Activated CD4-positive, alpha-beta memory T cell treated with anti-CD3 and anti-CD28 coated beads, Interleukin-2, amount 10 ng/mL, durations not matched to agents 7 days and 5 days (primary cell): ENCODE results near the gene SMARCB1. TPM values are rescaled to one million over a fixed set of nuclear protein-coding genes. Genes with fewer than 3 reads are reported as not detected.

Source experiments
- CTCF ChIA-PET: fragments of 350-600 bp; sonication (Branson Sonifier 250); formaldehyde crosslinking; loops from one replicate; lab custom pipeline; 2021; ENCODE audit warnings: antibody characterized with exemption, inconsistent platforms; lab: Charles Lee
- POLR2A ChIA-PET: fragments of 350-600 bp; sonication (Branson Sonifier 250); formaldehyde crosslinking; loops from one replicate; lab custom pipeline; 2021; ENCODE audit warnings: antibody characterized with exemption; lab: Charles Lee
- DNase-seq: peaks from one replicate; pipeline ENCODE4 v3.0.0-alpha.2; 2020
- H3K27ac Mint-ChIP-seq: one replicate; pipeline ENCODE4 v1.8.0; 2021; ENCODE audit warnings: mild to moderate bottlenecking, mixed read lengths
- H3K27me3 Mint-ChIP-seq: one replicate; pipeline ENCODE4 v1.8.0; 2021; ENCODE audit warnings: mixed read lengths
- H3K36me3 Mint-ChIP-seq: one replicate; pipeline ENCODE4 v1.8.0; 2021; ENCODE audit warnings: low read depth, mixed read lengths
- H3K4me1 Mint-ChIP-seq: one replicate; pipeline ENCODE4 v1.8.0; 2021; ENCODE audit warnings: mixed read lengths
- H3K4me3 Mint-ChIP-seq: one replicate; pipeline ENCODE4 v1.8.0; 2021; ENCODE audit warnings: mild to moderate bottlenecking, mixed read lengths
- H3K9me3 Mint-ChIP-seq: one replicate; pipeline ENCODE4 v1.8.0; 2021; ENCODE audit warnings: mixed read lengths
- total RNA-seq, 2 experiments: library from RNA; stranded (reverse); gene quantifications; one replicate each; pipeline ENCODE4 v1.2.3, GENCODE V29; 2021

Gene SMARCB1
- total RNA-seq, 2 experiments from 2014 or later: 65.6 to 66.9 TPM

- Mint-ChIP-seq H3K4me3 (peak overlapping the region; percentile 66), H3K4me1 (peaks cover 16% of the 10 kb centered on the region), H3K27ac (peak overlapping the region; percentile 26), H3K36me3 (no peaks in the 10 kb centered on the region), H3K27me3 (peaks cover 2% of the 10 kb centered on the region), H3K9me3 (no peaks in the 10 kb centered on the region)
- DNase-seq: no peak
- POLR2A ChIA-PET: interaction anchor here (0.6 to 3.2 kb wide), 4 partner anchors 15 to 454 kb away, joined by 3 to 18 read pairs (median 6); partner anchors contain the start of gene CHCHD10
- CTCF ChIA-PET: interaction anchor here (0.8 kb wide), 1 partner anchor 105 kb away, joined by 6 read pairs; the partner anchor contains the start of gene SLC2A11
Measured at GRCh38 chr22:23752090-23752691, 34.6 kb upstream of the SMARCB1 start.

GRCh38 chr22:23752750-23753149 lies 34.0 kb upstream of the SMARCB1 start:
- Mint-ChIP-seq H3K27ac (no peak overlapping the region), H3K36me3 (no peaks in the 10 kb centered on the region), H3K27me3 (peaks cover 2% of the 10 kb centered on the region), H3K4me1 (peaks cover 16% of the 10 kb centered on the region), H3K9me3 (no peaks in the 10 kb centered on the region), H3K4me3 (peak overlapping the region; percentile 7)
- POLR2A ChIA-PET: no interaction called here
- DNase-seq: no peak
- CTCF ChIA-PET: no interaction called here

- POLR2A ChIA-PET: no interaction called here
- Mint-ChIP-seq H3K27me3 (peaks cover 2% of the 10 kb centered on the region), H3K27ac (no peak overlapping the region), H3K36me3 (no peaks in the 10 kb centered on the region), H3K4me3 (no peak overlapping the region), H3K4me1 (peaks cover 16% of the 10 kb centered on the region), H3K9me3 (no peaks in the 10 kb centered on the region)
- DNase-seq: no peak
- CTCF ChIA-PET: no interaction called here
Measured at GRCh38 chr22:23753385-23753784, 33.4 kb upstream of the SMARCB1 start.

GRCh38 chr22:23754220-23754919 lies 32.4 kb upstream of the SMARCB1 start, which contains the start of gene VPREB3:
Gene VPREB3, minus strand, starts transcription at chr22:23754425. Its CDS starts 62 bp downstream, at chr22:23754363.
- Mint-ChIP-seq H3K36me3 (no peaks in the 10 kb centered on the region), H3K27ac (no peak within 1 kb of the TSS), H3K4me1 (peaks cover 16% of the 10 kb centered on the region), H3K27me3 (peaks cover 2% of the 10 kb centered on the region), H3K4me3 (no peak within 1 kb of the TSS), H3K9me3 (no peaks in the 10 kb centered on the region)
- ChIA-PET POLR2A (no interaction called here), CTCF (no interaction called here)
- no peak for DNase-seq

- no peak overlapping the region for H3K4me3 Mint-ChIP-seq
- H3K27ac Mint-ChIP-seq: no peak overlapping the region
- POLR2A ChIA-PET: interaction anchor here (1.1 kb wide), 1 partner anchor 12 kb away, joined by 4 read pairs; no protein-coding TSS in a partner anchor
- no peak for DNase-seq
- no peaks in the 10 kb centered on the region for H3K36me3 Mint-ChIP-seq
- no peaks in the 10 kb centered on the region for H3K9me3 Mint-ChIP-seq
- peaks cover 9% of the 10 kb centered on the region for H3K4me1 Mint-ChIP-seq
- H3K27me3 Mint-ChIP-seq: peaks cover 2% of the 10 kb centered on the region
- CTCF ChIA-PET: no interaction called here
Measured at GRCh38 chr22:23754980-23755636, 31.7 kb upstream of the SMARCB1 start.

- Mint-ChIP-seq H3K27ac (no peak overlapping the region), H3K4me3 (no peak overlapping the region), H3K36me3 (no peaks in the 10 kb centered on the region), H3K27me3 (peaks cover 2% of the 10 kb centered on the region), H3K4me1 (peaks cover 4% of the 10 kb centered on the region), H3K9me3 (no peaks in the 10 kb centered on the region)
- DNase-seq: no peak
- POLR2A ChIA-PET: interaction anchor here (0.6 to 1.1 kb wide), 2 partner anchors 11 to 62 kb away, joined by 3 to 4 read pairs; no protein-coding TSS in a partner anchor
- CTCF ChIA-PET: no interaction called here
Measured at GRCh38 chr22:23755711-23756110, 31.1 kb upstream of the SMARCB1 start.

- Mint-ChIP-seq H3K4me3 (no peak overlapping the region), H3K27ac (no peak overlapping the region), H3K36me3 (no peaks in the 10 kb centered on the region), H3K9me3 (no peaks in the 10 kb centered on the region), H3K27me3 (peaks cover 3% of the 10 kb centered on the region), H3K4me1 (peaks cover 5% of the 10 kb centered on the region)
- CTCF ChIA-PET: no interaction called here
- POLR2A ChIA-PET: no interaction called here
- no peak for DNase-seq
Measured at GRCh38 chr22:23756891-23757290, 29.9 kb upstream of the SMARCB1 start.

GRCh38 chr22:23759566-23759965 lies 27.2 kb upstream of the SMARCB1 start:
- POLR2A ChIA-PET: no interaction called here

GRCh38 chr22:23760056-23760455 lies 26.7 kb upstream of the SMARCB1 start:
- Mint-ChIP-seq H3K27me3 (peaks cover 3% of the 10 kb centered on the region), H3K4me3 (no peak overlapping the region), H3K36me3 (peaks cover 4% of the 10 kb centered on the region), H3K9me3 (no peaks in the 10 kb centered on the region), H3K27ac (no peak overlapping the region), H3K4me1 (peaks cover 27% of the 10 kb centered on the region)
- ChIA-PET CTCF (no interaction called here), POLR2A (no interaction called here)
- DNase-seq: no peak

More at GRCh38 chr22:23759566-23759965, 27.2 kb upstream of the SMARCB1 start:
- H3K36me3 Mint-ChIP-seq: no peaks in the 10 kb centered on the region
- CTCF ChIA-PET: no interaction called here
- H3K4me3 Mint-ChIP-seq: no peak overlapping the region
- no peak overlapping the region for H3K27ac Mint-ChIP-seq
- H3K9me3 Mint-ChIP-seq: no peaks in the 10 kb centered on the region
- peaks cover 22% of the 10 kb centered on the region for H3K4me1 Mint-ChIP-seq
- no peak for DNase-seq
- H3K27me3 Mint-ChIP-seq: peaks cover 3% of the 10 kb centered on the region

- Mint-ChIP-seq H3K27me3 (peaks cover 1% of the 10 kb centered on the region), H3K9me3 (no peaks in the 10 kb centered on the region), H3K4me1 (peaks cover 43% of the 10 kb centered on the region), H3K4me3 (peak within 1 kb of the TSS; percentile 36), H3K36me3 (peaks cover 4% of the 10 kb centered on the region), H3K27ac (peak within 1 kb of the TSS; percentile 21)
- DNase-seq: no peak
- POLR2A ChIA-PET: interaction anchor here (0.9 kb wide), 1 partner anchor 12 kb away, joined by 3 read pairs; the partner anchor contains the start of gene ZNF70
- CTCF ChIA-PET: no interaction called here
Measured at GRCh38 chr22:23762842-23763578, 23.8 kb upstream of the SMARCB1 start, which contains the start of gene C22orf15. Gene C22orf15, plus strand, starts transcription at chr22:23762990. Its CDS starts 317 bp downstream, at chr22:23763307.

- no peaks in the 10 kb centered on the region for H3K9me3 Mint-ChIP-seq
- peaks cover 4% of the 10 kb centered on the region for H3K36me3 Mint-ChIP-seq
- ChIA-PET CTCF (no interaction called here), POLR2A (interaction anchor here (0.9 kb wide), 1 partner anchor 12 kb away, joined by 3 read pairs; the partner anchor contains the start of gene ZNF70)
- peaks cover 1% of the 10 kb centered on the region for H3K27me3 Mint-ChIP-seq
- peak; percentile 43 for DNase-seq
- H3K4me1 Mint-ChIP-seq: peaks cover 44% of the 10 kb centered on the region
- H3K4me3 Mint-ChIP-seq: peak overlapping the region; percentile 36
- H3K27ac Mint-ChIP-seq: peak overlapping the region; percentile 21
Measured at GRCh38 chr22:23763579-23763945, 23.2 kb upstream of the SMARCB1 start.

GRCh38 chr22:23763954-23764353 lies 22.8 kb upstream of the SMARCB1 start:
- Mint-ChIP-seq H3K27ac (no peak overlapping the region), H3K4me1 (peaks cover 44% of the 10 kb centered on the region), H3K9me3 (no peaks in the 10 kb centered on the region), H3K27me3 (peaks cover 1% of the 10 kb centered on the region), H3K4me3 (peak overlapping the region; percentile 36), H3K36me3 (peaks cover 4% of the 10 kb centered on the region)
- ChIA-PET CTCF (no interaction called here), POLR2A (interaction anchor here (0.9 kb wide), 1 partner anchor 13 kb away, joined by 3 read pairs; the partner anchor contains the start of gene ZNF70)
- DNase-seq: no peak
